Measurements from ENCODE around the gene CHST15. TPM values are rescaled to one million over a fixed set of nuclear protein-coding genes. Genes with fewer than 3 reads are reported as not detected.
A peak's percentile ranks its signal among the peaks of the same experiment; 100 is the strongest.

The CHST15 gene
- total and polyA plus RNA-seq, 2 of the 13 experiments (the other 11 are each of a cell fraction or from before 2014, with no cell fraction given) = 1.4 to 94.7 TPM

- TF ChIP-seq ZHX2 (IDR thresholded peaks at IDR 0.05; ENCODE audit: low read depth) (peak; percentile 51; the same call in 1 of the 2 replicates), ZHX2 (CRISPR knock-in tag; IDR thresholded peaks at IDR 0.05; ENCODE audit: borderline replicate concordance) (no peak), GFI1 (CRISPR knock-in tag; IDR thresholded peaks at IDR 0.05; ENCODE audit: borderline replicate concordance) (peak; percentile 90; the same call in 1 of the 2 replicates), ZNF205 (CRISPR knock-in tag; IDR thresholded peaks at IDR 0.05) (peak; percentile 89), MLX (CRISPR knock-in tag; IDR thresholded peaks at IDR 0.05) (peak; percentile 87; the same call in 1 of the 2 replicates), CC2D1A (CRISPR knock-in tag; IDR thresholded peaks at IDR 0.05) (no peak), CREB3 (CRISPR knock-in tag; IDR thresholded peaks at IDR 0.05) (no peak), REPIN1 (CRISPR knock-in tag; IDR thresholded peaks at IDR 0.05; ENCODE audit: borderline replicate concordance, low read depth) (peak; percentile 85; the same call in 1 of the 2 replicates), PLRG1 (conservative IDR thresholded peaks at IDR 0.05) (no peak), ZNF878 (CRISPR knock-in tag; IDR thresholded peaks at IDR 0.05) (peak; percentile 95), POGK (CRISPR knock-in tag; conservative IDR thresholded peaks at IDR 0.05) (peak; percentile 82; the same call in 1 of the 2 replicates), PAF1 (CRISPR knock-in tag; IDR thresholded peaks at IDR 0.05) (no peak), ZNF546 (CRISPR knock-in tag; conservative IDR thresholded peaks at IDR 0.05) (no peak), ZFAT (CRISPR knock-in tag; conservative IDR thresholded peaks at IDR 0.05) (no peak), ATF6 (CRISPR knock-in tag; conservative IDR thresholded peaks at IDR 0.05) (0 out of 2 replicates have a peak, but pooled peaks have one; percentile 77), ZBTB34 (CRISPR knock-in tag; IDR thresholded peaks at IDR 0.05) (peak; percentile 96)
Observed at GRCh38 chr10:124035928-124036558, 57.4 kb downstream of the CHST15 start (continued).

Measured in HepG2 (cell line).